Upper lobe of left lung (tissue), 4 donors: Measurements from ENCODE around the gene CRYBG2.

ENCODE experiments used
- CTCF ChIP-seq, 6 experiments: fragments of 450-650 bp in 4 of 6; fragments of 200-600 bp in 2 of 6; sonication (generic) in 2 of 6; IDR thresholded peaks; one replicate each; pipeline ENCODE4 v1.5.1; 2016 to 2019; ENCODE audit warnings: antibody characterized with exemption in 6 of 6
- POLR2A ChIP-seq, 4 donors: fragments of 450-650 bp; IDR thresholded peaks; one replicate each; pipeline ENCODE4 v1.5.1; 2016 to 2017; ENCODE audit warnings: antibody characterized with exemption in 4 of 4, mild to moderate bottlenecking in 2 of 4

GRCh38 chr1:26324550-26324949 is 29.4 kb downstream of the CRYBG2 start:
- TF ChIP-seq POLR2A (IDR thresholded peaks at IDR 0.05) (no peak), CTCF (IDR thresholded peaks at IDR 0.05) (no peak)
